Ectodermal cell (in vitro differentiated cells): ENCODE data around the gene PRPSAP1.
A peak's percentile ranks its signal among the peaks of the same experiment; 100 is the strongest.

Experiments used
- H3K27ac ChIP-seq: 2 replicates; pipeline ENCODE4 v1.7.0; 2013; ENCODE audit warnings: mild to moderate bottlenecking, low read depth, low read length; ENCODE audit not compliant: insufficient read depth, poor library complexity, severe bottlenecking
- H3K27me3 ChIP-seq: 2 replicates; pipeline ENCODE4 v1.7.0; 2013; ENCODE audit warnings: mild to moderate bottlenecking, low read length; ENCODE audit not compliant: insufficient read depth, control insufficient read depth, poor library complexity, severe bottlenecking
- H3K36me3 ChIP-seq: one replicate; pipeline ENCODE4 v1.7.0; 2013; ENCODE audit warnings: low read length; ENCODE audit not compliant: control insufficient read depth, insufficient read depth
- H3K4me1 ChIP-seq: one replicate; pipeline ENCODE4 v1.7.0; 2013; ENCODE audit warnings: low read length; ENCODE audit not compliant: control insufficient read depth, insufficient read depth
- H3K4me3 ChIP-seq: 2 replicates; pipeline ENCODE4 v1.7.0; 2013; ENCODE audit warnings: low read depth, low read length, control low read depth; ENCODE audit not compliant: insufficient read depth
- H3K9me3 ChIP-seq: 2 replicates; pipeline ENCODE4 v1.7.0; 2013; ENCODE audit warnings: mild to moderate bottlenecking, low read length, moderate library complexity; ENCODE audit not compliant: control insufficient read depth
- WGBS, 2 experiments: methylation state at CpG; one replicate each; pipeline ENCODE4 v1.1.7; 2013; ENCODE audit warnings: missing lambda C conversion rate in 2 of 2; 5-methylcytosine and 5-hydroxymethylcytosine counted together

Gene PRPSAP1

GRCh38 chr17:76276461-76277299 is 77.0 kb downstream of the PRPSAP1 start:
- peaks cover 11% of the 10 kb centered on the region for H3K4me1 ChIP-seq
- no peak overlapping the region for H3K4me3 ChIP-seq
- no peaks in the 10 kb centered on the region for H3K27me3 ChIP-seq
- H3K36me3 ChIP-seq = no peaks in the 10 kb centered on the region
- WGBS, 2 experiments = 89% methylated on average over 19 of the region's 19 CpGs
- H3K9me3 ChIP-seq = no peaks in the 10 kb centered on the region
- peak overlapping the region; percentile 42 for H3K27ac ChIP-seq

GRCh38 chr17:76276069-76276431 is 77.7 kb downstream of the PRPSAP1 start:
- Histone ChIP-seq H3K9me3 (no peaks in the 10 kb centered on the region), H3K4me3 (no peak overlapping the region), H3K36me3 (no peaks in the 10 kb centered on the region), H3K27me3 (no peaks in the 10 kb centered on the region), H3K27ac (no peak overlapping the region), H3K4me1 (peaks cover 11% of the 10 kb centered on the region)
- 95 to 96% methylated on average over 10 to 11 of the region's 11 CpGs for WGBS, 2 experiments

- Histone ChIP-seq H3K27me3 (no peaks in the 10 kb centered on the region), H3K27ac (no peak overlapping the region), H3K4me1 (peaks cover 11% of the 10 kb centered on the region), H3K36me3 (no peaks in the 10 kb centered on the region), H3K4me3 (no peak overlapping the region), H3K9me3 (no peaks in the 10 kb centered on the region)
- 92% methylated on average over 22 of the region's 22 CpGs for WGBS, 2 experiments
Observed at GRCh38 chr17:76275382-76276068, 78.2 kb downstream of the PRPSAP1 start.

GRCh38 chr17:76274112-76274956 is 79.4 kb downstream of the PRPSAP1 start:
- no peaks in the 10 kb centered on the region for H3K9me3 ChIP-seq
- H3K4me3 ChIP-seq = no peak overlapping the region
- H3K27ac ChIP-seq = no peak overlapping the region
- H3K4me1 ChIP-seq = peaks cover 15% of the 10 kb centered on the region
- WGBS, 2 experiments = 90% methylated on average over 21 of the region's 21 CpGs
- no peaks in the 10 kb centered on the region for H3K36me3 ChIP-seq
- H3K27me3 ChIP-seq = no peaks in the 10 kb centered on the region

- no peak overlapping the region for H3K27ac ChIP-seq
- no peaks in the 10 kb centered on the region for H3K27me3 ChIP-seq
- WGBS, 2 experiments = 91 to 93% methylated on average over 26 of the region's 26 CpGs
Observed at GRCh38 chr17:76273445-76274111, 80.1 kb downstream of the PRPSAP1 start.

GRCh38 chr17:76272541-76273444 is 80.9 kb downstream of the PRPSAP1 start:
- 86 to 87% methylated on average over 19 of the region's 19 CpGs for WGBS, 2 experiments
- H3K27ac ChIP-seq = peak overlapping the region; percentile 3
- H3K4me3 ChIP-seq = no peak overlapping the region
- no peaks in the 10 kb centered on the region for H3K27me3 ChIP-seq
- H3K36me3 ChIP-seq = no peaks in the 10 kb centered on the region
- peaks cover 26% of the 10 kb centered on the region for H3K4me1 ChIP-seq
- no peaks in the 10 kb centered on the region for H3K9me3 ChIP-seq

More at GRCh38 chr17:76273445-76274111, 80.1 kb downstream of the PRPSAP1 start:
- Histone ChIP-seq H3K4me3 (no peak overlapping the region), H3K36me3 (no peaks in the 10 kb centered on the region), H3K9me3 (no peaks in the 10 kb centered on the region), H3K4me1 (peaks cover 19% of the 10 kb centered on the region)

GRCh38 chr17:76271669-76272540 is 81.8 kb downstream of the PRPSAP1 start:
- peaks cover 34% of the 10 kb centered on the region for H3K4me1 ChIP-seq
- no peak overlapping the region for H3K4me3 ChIP-seq
- peak overlapping the region; percentile 3 for H3K27ac ChIP-seq
- WGBS, 2 experiments = 64 to 66% methylated on average over 38 of the region's 38 CpGs
- H3K27me3 ChIP-seq = no peaks in the 10 kb centered on the region
- H3K9me3 ChIP-seq = no peaks in the 10 kb centered on the region
- no peaks in the 10 kb centered on the region for H3K36me3 ChIP-seq

GRCh38 chr17:76270770-76271668 is 82.7 kb downstream of the PRPSAP1 start:
- WGBS, 2 experiments = 93 to 95% methylated on average over 13 of the region's 14 CpGs
- H3K27ac ChIP-seq = no peak overlapping the region
- no peaks in the 10 kb centered on the region for H3K9me3 ChIP-seq
- H3K36me3 ChIP-seq = no peaks in the 10 kb centered on the region
- H3K4me1 ChIP-seq = peaks cover 34% of the 10 kb centered on the region
- H3K27me3 ChIP-seq = no peaks in the 10 kb centered on the region
- H3K4me3 ChIP-seq = no peak overlapping the region
